IMR-90 (cell line): Measurements from ENCODE around the gene MRPL4. TPM values are rescaled to one million over a fixed set of nuclear protein-coding genes. Genes with fewer than 3 reads are reported as not detected.

ENCODE experiments used
- ATAC-seq: fragments of 200-7000 bp; cut with Tn5 transposase; 2 replicates; pipeline ENCODE4 v1.9.1; 2020; ENCODE audit warnings: low read depth, mild to moderate bottlenecking, moderate library complexity
- BruUV-seq: library from RNA; stranded (reverse); fragments of 400-500 nt; replicated peaks from 2 replicates; lab custom pipeline; 2021; lab: Mats Ljungman, UMichigan
- CTCF ChIA-PET: fragments of 300-600 bp; formaldehyde crosslinking; extraction: SDS; loops from one replicate; lab custom pipeline; 2021; ENCODE audit warnings: antibody characterized with exemption; lab: Yijun Ruan, JAX
- POLR2A ChIA-PET: fragments of 300-600 bp; sonication (Branson Sonifier 250); formaldehyde crosslinking; loops from one replicate; lab custom pipeline; 2022; ENCODE audit warnings: antibody characterized with exemption; ENCODE audit not compliant: unreplicated experiment; lab: Charles Lee
- DNase-seq: peaks from one replicate; pipeline ENCODE4 v3.0.0; 2013
- H2AFZ ChIP-seq: replicated peaks from 2 replicates; pipeline ENCODE3; 2013; ENCODE audit warnings: low read length, mild to moderate bottlenecking; ENCODE audit not compliant: poor library complexity
- H2AK5ac ChIP-seq: 2 replicates; pipeline ENCODE4 v1.6.1; 2013; ENCODE audit warnings: low read depth, low read length, inconsistent platforms
- H2AK9ac ChIP-seq: replicated peaks from 2 replicates; pipeline ENCODE3; 2013; ENCODE audit warnings: mild to moderate bottlenecking, low read depth, low read length, moderate library complexity; ENCODE audit not compliant: poor library complexity
- H2BK120ac ChIP-seq: 2 replicates; pipeline ENCODE4 v1.6.1; 2013; ENCODE audit warnings: low read depth, low read length, inconsistent platforms
- H2BK15ac ChIP-seq: 3 replicates; pipeline ENCODE4 v1.6.1; 2013; ENCODE audit warnings: low read depth, low read length, inconsistent platforms
- H2BK20ac ChIP-seq: 2 replicates; pipeline ENCODE4 v1.6.1; 2013; ENCODE audit warnings: low read depth, mild to moderate bottlenecking, inconsistent platforms, low read length, moderate library complexity
- H2BK5ac ChIP-seq: 2 replicates; pipeline ENCODE4 v1.6.1; 2013; ENCODE audit warnings: mild to moderate bottlenecking, low read depth, low read length, inconsistent platforms; ENCODE audit not compliant: poor library complexity, severe bottlenecking
- H3K14ac ChIP-seq: replicated peaks from 2 replicates; pipeline ENCODE4 v1.6.1; 2013; ENCODE audit warnings: low read depth, low read length, inconsistent platforms
- H3K18ac ChIP-seq: 2 replicates; pipeline ENCODE4 v1.6.1; 2013; ENCODE audit warnings: low read depth, low read length, control low read depth
- H3K23ac ChIP-seq: 2 replicates; pipeline ENCODE4 v1.6.1; 2013; ENCODE audit warnings: low read depth, low read length, inconsistent platforms
- H3K27ac ChIP-seq: 2 replicates; pipeline ENCODE4 v1.5.1; 2013; ENCODE audit warnings: mild to moderate bottlenecking, control low read depth, low read length; ENCODE audit not compliant: insufficient read depth
- H3K27me3 ChIP-seq: 2 replicates; pipeline ENCODE4 v1.6.1; 2013; ENCODE audit warnings: low read length; ENCODE audit not compliant: control insufficient read depth, insufficient read depth
- H3K36me3 ChIP-seq: 2 replicates; pipeline ENCODE4 v1.6.1; 2013; ENCODE audit warnings: low read length, mixed read lengths; ENCODE audit not compliant: control insufficient read depth, insufficient read depth
- H3K4ac ChIP-seq: 2 replicates; pipeline ENCODE4 v1.6.1; 2013; ENCODE audit warnings: low read depth, low read length, inconsistent platforms
- H3K4me1 ChIP-seq: 2 replicates; pipeline ENCODE4 v1.6.1; 2013; ENCODE audit warnings: low read length, mixed read lengths; ENCODE audit not compliant: control insufficient read depth, insufficient read depth
- H3K4me2 ChIP-seq: 2 replicates; pipeline ENCODE4 v1.6.1; 2013; ENCODE audit warnings: low read depth, mild to moderate bottlenecking, control low read depth, low read length, moderate library complexity
- H3K4me3 ChIP-seq: 2 replicates; pipeline ENCODE4 v1.5.1; 2013; ENCODE audit warnings: low read depth, mild to moderate bottlenecking, control low read depth, low read length, moderate library complexity; ENCODE audit not compliant: insufficient read depth
- H3K56ac ChIP-seq: 2 replicates; pipeline ENCODE4 v1.6.1; 2013; ENCODE audit warnings: low read length, inconsistent platforms; ENCODE audit not compliant: insufficient read depth; ENCODE audit errors: extremely low read depth
- H3K79me1 ChIP-seq, 2 experiments: 2 replicates each; pipeline ENCODE4 v1.6.1; 2013; ENCODE audit warnings: low read length in 2 of 2, inconsistent platforms in 1 of 2, low read depth in 1 of 2
- H3K9ac ChIP-seq: 2 replicates; pipeline ENCODE4 v1.6.1; 2013; ENCODE audit warnings: low read depth, low read length, control low read depth
- H3K9me1 ChIP-seq: 2 replicates; pipeline ENCODE4 v1.6.1; 2013; ENCODE audit warnings: low read length, inconsistent platforms; ENCODE audit not compliant: insufficient read depth
- H3K9me3 ChIP-seq: 2 replicates; pipeline ENCODE4 v1.6.1; 2013; ENCODE audit warnings: low read length; ENCODE audit not compliant: control insufficient read depth, insufficient read depth
- H4K20me1 ChIP-seq: 2 replicates; pipeline ENCODE4 v1.6.1; 2013; ENCODE audit warnings: low read length, inconsistent platforms; ENCODE audit not compliant: insufficient read depth
- H4K5ac ChIP-seq: 2 replicates; pipeline ENCODE4 v1.6.1; 2013; ENCODE audit warnings: mild to moderate bottlenecking, low read depth, low read length, control low read depth
- H4K8ac ChIP-seq, 2 experiments: 2 replicates each; pipeline ENCODE4 v1.6.1; 2013; ENCODE audit warnings: low read depth in 2 of 2, low read length in 2 of 2, control low read depth in 1 of 2, inconsistent platforms in 1 of 2
- H4K91ac ChIP-seq: 2 replicates; pipeline ENCODE4 v1.6.1; 2013; ENCODE audit warnings: low read depth, low read length, inconsistent platforms; ENCODE audit not compliant: insufficient read depth
- CHD1 ChIP-seq: IDR thresholded peaks from 2 replicates; pipeline ENCODE4 v1.6.1; 2012; ENCODE audit warnings: low read depth, low read length, improper control_type of control experiment
- CTCF ChIP-seq: conservative IDR thresholded peaks from 2 replicates; pipeline ENCODE4 v1.5.1; 2012; ENCODE audit warnings: mild to moderate bottlenecking, low read depth, low read length, improper control_type of control experiment
- RAD21 ChIP-seq: IDR thresholded peaks from 2 replicates; pipeline ENCODE4 v1.6.1; 2012; ENCODE audit warnings: low read length, improper control_type of control experiment
- RFX5 ChIP-seq: IDR thresholded peaks from 2 replicates; pipeline ENCODE4 v1.8.0; 2012; ENCODE audit warnings: low read depth, mild to moderate bottlenecking, low read length, moderate library complexity
- SMC3 ChIP-seq: fragments of 150-350 bp; IDR thresholded peaks from 2 replicates; pipeline ENCODE4 v1.6.1; 2016; ENCODE audit warnings: low read depth, mild to moderate bottlenecking, antibody characterized with exemption, low read length, moderate library complexity
- WGBS, 2 experiments: methylation state at CpG; one replicate each; pipeline versions ENCODE4 v1.1.5 to v1.1.7; 2013; ENCODE audit warnings: missing lambda C conversion rate in 2 of 2; ENCODE audit not compliant: insufficient read length in 1 of 2; ENCODE audit errors: extremely low coverage in 2 of 2; 5-methylcytosine and 5-hydroxymethylcytosine counted together
- dilution Hi-C: fragments of 300-500 bp; cut with HindIII; formaldehyde crosslinking; loops from one replicate; pipeline ENCODE4 v1.14.3; 2018; ENCODE audit warnings: low sequenced_read_pairs; ENCODE audit not compliant: unreplicated experiment
- in situ Hi-C: fragments of 300-500 bp; cut with MboI; formaldehyde crosslinking; loops from 3 replicates; pipeline ENCODE4 v1.14.3; 2019; ENCODE audit warnings: low sequenced_read_pairs, inconsistent platforms, mixed read lengths
- intact Hi-C: fragments of 100-400 bp; cut with micrococcal nuclease; formaldehyde crosslinking; loops from 2 replicates; pipeline ENCODE4 v1.10.0; 2022
- polyA plus RNA-seq, 3 experiments: library from polyadenylated mRNA; depleted of rRNA; stranded (reverse); fragments of >200 nt; gene quantifications; 2 replicates each; pipeline ENCODE4 v1.2.3, GENCODE V29; 2012; ENCODE audit warnings: low replicate concordance in 1 of 3
- total RNA-seq: library from RNA; depleted of rRNA; stranded (reverse); fragments of >200 nt; gene quantifications from 2 replicates; pipeline ENCODE4 v1.2.3, GENCODE V29; 2012

The MRPL4 gene
- total and polyA plus RNA-seq, 2 of the 4 experiments (the other 2 are of a cell fraction), result 32.8 to 108 TPM

GRCh38 chr19:10259162-10259905 is 7.3 kb downstream of the MRPL4 start:
- H2BK120ac ChIP-seq, result no peak overlapping the region
- no peak overlapping the region for H3K9ac ChIP-seq
- peaks cover 6 to 7% of the 10 kb centered on the region in 2 experiments; a peak in 2 of 4 replicates for H3K79me1 ChIP-seq
- no peak overlapping the region for H3K4me2 ChIP-seq
- H3K4me3 ChIP-seq, result no peak overlapping the region
- DNase-seq, result peak; percentile 85
- no peak overlapping the region for H3K14ac ChIP-seq
- H3K23ac ChIP-seq, result no peak overlapping the region
- H2BK20ac ChIP-seq, result no peak overlapping the region
- no peaks in the 10 kb centered on the region for H4K20me1 ChIP-seq
- H4K91ac ChIP-seq, result no peak overlapping the region
- peak overlapping the region; percentile 19 for H2AK9ac ChIP-seq
- no peak overlapping the region for H3K4ac ChIP-seq
- ATAC-seq, result peak; percentile 85
- POLR2A ChIA-PET, result interaction anchor here (0.6 kb wide), 1 partner anchor 14 kb away, joined by 3 read pairs; no protein-coding TSS in a partner anchor
- CTCF ChIA-PET, result interaction anchor here (1.0 to 2.5 kb wide), 5 partner anchors 9 to 328 kb away, joined by 3 to 7 read pairs (median 6); no protein-coding TSS in a partner anchor
- in situ Hi-C loops, result no loop called here
- no peaks in the 10 kb centered on the region for H3K9me1 ChIP-seq
- H4K5ac ChIP-seq, result no peak overlapping the region
- 72% methylated on average over 14 of the region's 32 CpGs; no CpG with 5 or more reads in 1 of the 2 experiments for WGBS, 2 experiments
- no peak overlapping the region for H2BK15ac ChIP-seq
- H2AFZ ChIP-seq, result peak overlapping the region; percentile 39
- no peak overlapping the region for H2AK5ac ChIP-seq
- intact Hi-C loops, result loop anchor here (1.0 to 10.0 kb wide), 2 partner anchors 130 to 235 kb away; no protein-coding TSS in a partner anchor
- H3K4me1 ChIP-seq, result no peaks in the 10 kb centered on the region
- dilution Hi-C loops, result no loop called here
- no peak for TF ChIP-seq CHD1
- TF ChIP-seq SMC3, result peak; percentile 62
- TF ChIP-seq RAD21, result peak; percentile 81
- peak; percentile 79 for TF ChIP-seq CTCF
- no peak for TF ChIP-seq RFX5
- H3K18ac ChIP-seq, result no peak overlapping the region
- no peak overlapping the region for H3K56ac ChIP-seq
- H2BK5ac ChIP-seq, result no peak overlapping the region
- no peak overlapping the region for H3K27ac ChIP-seq
- no TSS peak for BruUV-seq
- no peak overlapping the region for H4K8ac ChIP-seq
- H3K27me3 ChIP-seq, result no peaks in the 10 kb centered on the region
- peaks cover 34% of the 10 kb centered on the region for H3K36me3 ChIP-seq
- H3K9me3 ChIP-seq, result no peaks in the 10 kb centered on the region
